Activated T-cell treated with anti-CD3 and anti-CD28 coated beads, Interleukin-2, amount 50 U/mL, for 24 hours (primary cell): Measurements from ENCODE around the gene NQO2.
"Not testable (repeated sequence)": the region's sequence is repeated elsewhere in the genome, so short reads cannot be mapped to it uniquely, and the experiment has no call there.

Experiments used
- DNase-seq: peaks from one replicate; pipeline ENCODE4 v3.0.0-alpha.2; 2020
- H3K27ac Mint-ChIP-seq: 2 replicates; pipeline ENCODE4 v1.8.0; 2020; ENCODE audit warnings: mild to moderate bottlenecking, mixed read lengths
- H3K27me3 Mint-ChIP-seq: 2 replicates; pipeline ENCODE4 v1.8.0; 2020; ENCODE audit warnings: mixed read lengths
- H3K36me3 Mint-ChIP-seq: 2 replicates; pipeline ENCODE4 v1.8.0; 2020; ENCODE audit warnings: low read depth, mixed read lengths
- H3K4me1 Mint-ChIP-seq: 2 replicates; pipeline ENCODE4 v1.8.0; 2020; ENCODE audit warnings: low read depth, mixed read lengths
- H3K4me3 Mint-ChIP-seq: 2 replicates; pipeline ENCODE4 v1.8.0; 2020; ENCODE audit warnings: mild to moderate bottlenecking, moderate library complexity, mixed read lengths
- H3K9me3 Mint-ChIP-seq: 2 replicates; pipeline ENCODE4 v1.8.0; 2020; ENCODE audit warnings: mixed read lengths

NQO2 gene

GRCh38 chr6:2990248-2990931, 9.3 kb upstream of the NQO2 start:
- Mint-ChIP-seq H3K27ac (peak overlapping the region; percentile 98), H3K27me3 (no peaks in the 10 kb centered on the region), H3K9me3 (no peaks in the 10 kb centered on the region), H3K36me3 (peaks cover 11% of the 10 kb centered on the region), H3K4me1 (peaks cover 24% of the 10 kb centered on the region), H3K4me3 (peak overlapping the region; percentile 92)
- DNase-seq: peak; percentile 48

- Mint-ChIP-seq H3K4me1 (peaks cover 24% of the 10 kb centered on the region), H3K27ac (peak overlapping the region; percentile 98), H3K27me3 (no peaks in the 10 kb centered on the region), H3K36me3 (peaks cover 11% of the 10 kb centered on the region), H3K4me3 (peak overlapping the region; percentile 92), H3K9me3 (no peaks in the 10 kb centered on the region)
- DNase-seq: no peak
These were observed 8.7 kb upstream of the NQO2 start for GRCh38 chr6:2990932-2991506.

GRCh38 chr6:2992330-2992979, 7.2 kb upstream of the NQO2 start:
- H3K27me3 Mint-ChIP-seq: no peaks in the 10 kb centered on the region
- H3K27ac Mint-ChIP-seq: no peak overlapping the region
- H3K9me3 Mint-ChIP-seq: no peaks in the 10 kb centered on the region
- peaks cover 11% of the 10 kb centered on the region for H3K36me3 Mint-ChIP-seq
- H3K4me1 Mint-ChIP-seq: peaks cover 21% of the 10 kb centered on the region
- no peak overlapping the region for H3K4me3 Mint-ChIP-seq
- no peak for DNase-seq

GRCh38 chr6:2993755-2994317, 5.9 kb upstream of the NQO2 start:
- Mint-ChIP-seq H3K4me3 (no peak overlapping the region), H3K27ac (no peak overlapping the region), H3K36me3 (peaks cover 9% of the 10 kb centered on the region), H3K4me1 (peaks cover 19% of the 10 kb centered on the region), H3K27me3 (no peaks in the 10 kb centered on the region), H3K9me3 (no peaks in the 10 kb centered on the region)
- DNase-seq: no peak

- H3K4me3 Mint-ChIP-seq: peak overlapping the region; percentile 80
These were observed 1.3 kb upstream of the NQO2 start for GRCh38 chr6:2998249-2998997.

GRCh38 chr6:2998998-2999617, 586 bp upstream of the NQO2 start:
- Mint-ChIP-seq H3K36me3 (peaks cover 19% of the 10 kb centered on the region), H3K27ac (peak overlapping the region; percentile 94), H3K4me1 (peaks cover 34% of the 10 kb centered on the region), H3K27me3 (no peaks in the 10 kb centered on the region), H3K9me3 (no peaks in the 10 kb centered on the region), H3K4me3 (peak overlapping the region; percentile 80)
- no peak for DNase-seq

More at GRCh38 chr6:2998249-2998997, 1.3 kb upstream of the NQO2 start:
- peak; percentile 82 for DNase-seq
- not testable (repeated sequence) for H3K9me3 Mint-ChIP-seq, H3K27me3 Mint-ChIP-seq
- H3K27ac Mint-ChIP-seq: peak overlapping the region; percentile 94
- peaks cover 34% of the 10 kb centered on the region for H3K4me1 Mint-ChIP-seq
- peaks cover 19% of the 10 kb centered on the region for H3K36me3 Mint-ChIP-seq

- Mint-ChIP-seq H3K4me1 (peaks cover 38% of the 10 kb centered on the region), H3K27ac (no peak overlapping the region), H3K36me3 (peaks cover 38% of the 10 kb centered on the region), H3K27me3 (no peaks in the 10 kb centered on the region), H3K4me3 (peak overlapping the region; percentile 91), H3K9me3 (no peaks in the 10 kb centered on the region)
- no peak for DNase-seq
These were observed 1.6 kb downstream of the NQO2 start for GRCh38 chr6:3001146-3001772.

- peak overlapping the region; percentile 1 for H3K27ac Mint-ChIP-seq
- H3K4me1 Mint-ChIP-seq: peaks cover 38% of the 10 kb centered on the region
- DNase-seq: no peak
- H3K4me3 Mint-ChIP-seq: no peak overlapping the region
- H3K36me3 Mint-ChIP-seq: peaks cover 44% of the 10 kb centered on the region
- H3K27me3 Mint-ChIP-seq: no peaks in the 10 kb centered on the region
- H3K9me3 Mint-ChIP-seq: no peaks in the 10 kb centered on the region
These were observed 2.1 kb downstream of the NQO2 start for GRCh38 chr6:3001773-3002293.

GRCh38 chr6:3003226-3003625, 3.5 kb downstream of the NQO2 start:
- H3K4me1 Mint-ChIP-seq: peaks cover 35% of the 10 kb centered on the region
- not testable (repeated sequence) for H3K27ac Mint-ChIP-seq, H3K4me3 Mint-ChIP-seq, H3K27me3 Mint-ChIP-seq, H3K9me3 Mint-ChIP-seq, DNase-seq
- H3K36me3 Mint-ChIP-seq: peaks cover 56% of the 10 kb centered on the region

GRCh38 chr6:3005077-3005476, 5.4 kb downstream of the NQO2 start:
- Mint-ChIP-seq H3K4me1 (peaks cover 25% of the 10 kb centered on the region), H3K4me3 (no peak overlapping the region), H3K27ac (no peak overlapping the region), H3K9me3 (peaks cover under 1% of the 10 kb centered on the region), H3K27me3 (no peaks in the 10 kb centered on the region), H3K36me3 (peaks cover 69% of the 10 kb centered on the region)
- DNase-seq: no peak

GRCh38 chr6:3005874-3006273, 6.2 kb downstream of the NQO2 start:
- Mint-ChIP-seq H3K27me3 (no peaks in the 10 kb centered on the region), H3K4me1 (peaks cover 23% of the 10 kb centered on the region), H3K9me3 (peaks cover 6% of the 10 kb centered on the region), H3K4me3 (no peak overlapping the region), H3K27ac (no peak overlapping the region), H3K36me3 (peaks cover 75% of the 10 kb centered on the region)
- no peak for DNase-seq

- DNase-seq: no peak
- peaks cover 17% of the 10 kb centered on the region for H3K4me1 Mint-ChIP-seq
- no peak overlapping the region for H3K27ac Mint-ChIP-seq
- no peaks in the 10 kb centered on the region for H3K27me3 Mint-ChIP-seq
- peaks cover 81% of the 10 kb centered on the region for H3K36me3 Mint-ChIP-seq
- no peak overlapping the region for H3K4me3 Mint-ChIP-seq
- H3K9me3 Mint-ChIP-seq: peaks cover 12% of the 10 kb centered on the region
These were observed 6.8 kb downstream of the NQO2 start for GRCh38 chr6:3006476-3006875.

GRCh38 chr6:3007571-3007970, 7.9 kb downstream of the NQO2 start:
- Mint-ChIP-seq H3K4me1 (peaks cover 9% of the 10 kb centered on the region), H3K27me3 (no peaks in the 10 kb centered on the region), H3K36me3 (peaks cover 84% of the 10 kb centered on the region), H3K27ac (no peak overlapping the region), H3K4me3 (no peak overlapping the region), H3K9me3 (peaks cover 22% of the 10 kb centered on the region)
- DNase-seq: no peak
